GM21737 (cell line): ENCODE data around the gene PLEKHG7.

Experiments
- ATAC-seq: cut with Tn5 transposase; IDR thresholded peaks from one replicate; pipeline ENCODE4 v1.9.1; 2021; ENCODE audit warnings: mild to moderate bottlenecking, moderate library complexity; ENCODE audit not compliant: unreplicated experiment

PLEKHG7 gene

DNA sequence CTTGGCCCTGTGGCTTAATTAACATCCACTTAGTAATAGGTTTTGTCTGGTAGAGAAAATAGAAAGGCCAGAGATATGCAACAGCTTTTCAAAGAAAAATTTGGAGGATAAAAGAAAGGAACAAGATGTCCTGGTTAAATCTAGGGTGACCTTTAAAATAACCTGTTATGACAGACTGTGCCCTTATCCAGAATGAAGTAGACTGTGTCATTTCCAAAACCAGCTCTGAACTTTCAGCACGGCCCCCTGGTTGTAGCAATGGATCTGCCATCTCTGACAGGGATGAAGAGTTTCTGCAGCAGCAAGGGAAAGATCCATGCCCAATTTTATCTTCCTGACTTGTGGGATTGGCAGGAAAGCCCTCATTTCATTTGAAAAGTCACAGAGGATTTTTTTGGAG, 5.1 kb downstream of the PLEKHG7 start:
- ATAC-seq: no peak

DNA sequence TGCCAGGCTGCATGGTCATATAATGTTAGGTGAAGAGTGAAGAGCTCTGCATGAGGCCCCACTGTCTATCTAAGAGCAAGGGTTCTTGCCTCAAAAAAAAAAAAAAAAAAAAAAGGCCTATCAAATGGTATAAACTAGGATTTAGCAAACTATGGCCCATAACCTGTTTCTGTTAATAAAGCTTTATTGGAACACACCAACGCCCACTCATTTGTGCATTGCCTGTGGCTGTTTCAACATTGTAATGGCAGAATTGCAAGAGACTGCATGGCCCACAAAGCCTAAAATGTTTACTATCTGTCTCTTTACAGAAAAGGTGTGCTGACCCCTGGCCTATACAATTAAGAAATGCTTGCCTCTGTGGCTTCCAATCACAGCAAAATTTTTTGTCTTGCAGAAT, 12.8 kb downstream of the PLEKHG7 start:
- ATAC-seq: no peak

DNA sequence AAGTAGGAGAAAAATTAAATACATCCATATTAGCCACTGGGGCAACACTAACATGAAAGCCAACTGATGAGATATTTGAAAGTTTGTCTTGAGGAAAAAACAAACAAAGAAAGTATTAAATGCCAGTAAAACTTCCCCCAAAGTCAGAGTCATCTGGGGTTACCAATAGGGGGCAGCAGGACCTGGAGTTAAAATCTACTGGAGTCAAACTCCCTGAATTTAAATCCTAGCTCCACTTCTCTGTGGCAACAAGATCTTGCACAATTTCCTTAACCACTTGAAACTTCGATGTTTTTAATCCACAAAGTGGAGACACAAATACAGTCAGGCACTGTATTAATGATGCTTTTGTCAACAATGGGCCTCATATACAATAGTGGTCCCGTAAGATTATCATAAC, 14.4 kb downstream of the PLEKHG7 start:
- no peak for ATAC-seq

DNA sequence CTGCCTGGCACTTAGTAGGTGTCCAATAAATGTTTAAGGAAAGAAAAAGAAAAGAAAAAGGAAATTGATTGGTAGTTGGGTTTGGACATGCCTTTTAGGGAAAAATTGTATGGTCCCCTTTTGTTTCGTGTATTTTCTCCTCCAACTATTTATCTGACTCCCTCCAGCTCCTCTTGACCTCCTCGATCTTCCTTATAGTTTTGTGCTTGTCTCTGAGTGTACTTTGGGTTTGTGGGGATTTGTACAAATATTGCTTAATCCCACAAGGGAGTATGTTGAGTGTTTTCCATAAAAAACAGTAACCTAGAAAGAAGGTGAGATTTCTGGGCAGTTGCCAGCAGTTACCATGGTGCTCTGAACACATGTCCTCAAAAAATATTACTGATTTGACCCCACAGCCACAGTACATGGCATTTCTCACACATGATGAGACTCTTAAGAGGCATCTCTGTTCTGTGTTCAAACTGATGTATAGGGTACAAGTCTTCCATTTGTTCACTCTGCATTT, 15.7 kb downstream of the PLEKHG7 start:
- ATAC-seq: no peak

DNA sequence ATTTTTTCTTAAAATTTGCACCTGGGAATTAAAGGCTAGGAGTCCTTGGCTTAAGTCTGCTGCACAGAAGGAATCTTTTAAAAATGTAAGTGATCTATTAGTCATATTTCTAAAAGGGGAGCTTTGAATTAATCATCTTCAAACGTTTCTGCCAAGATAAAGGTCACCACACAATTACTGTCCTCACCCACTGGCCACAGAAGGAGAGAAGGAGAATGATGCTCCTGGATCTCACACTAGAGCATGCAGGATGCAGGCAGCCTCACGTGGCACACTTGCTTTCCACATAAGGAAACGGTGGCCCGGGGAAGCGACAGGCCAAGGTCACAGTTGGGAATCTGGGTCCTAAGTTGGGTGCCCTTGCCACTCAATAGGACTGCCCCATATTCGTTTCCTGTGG, 16.9 kb downstream of the PLEKHG7 start:
- ATAC-seq: no peak

DNA sequence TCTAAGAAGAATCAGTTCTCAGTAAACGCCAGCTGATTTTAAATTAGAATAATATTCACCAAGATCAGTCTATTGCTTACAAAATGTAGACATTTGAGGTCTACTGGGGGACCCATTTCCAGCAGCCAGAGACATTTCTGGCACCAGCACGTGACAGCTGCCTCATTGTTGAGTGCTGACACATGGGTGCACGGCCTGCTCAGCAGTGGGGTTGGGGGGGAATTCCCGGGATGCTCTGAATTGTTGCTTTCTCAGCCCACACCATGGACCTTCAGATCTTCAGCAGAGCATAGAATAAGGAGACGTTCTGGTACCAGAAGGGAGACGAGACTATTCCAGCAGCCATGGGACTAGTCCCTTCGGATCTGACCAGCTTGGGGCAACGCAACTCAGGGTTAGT, 18.3 kb downstream of the PLEKHG7 start:
- no peak for ATAC-seq

DNA sequence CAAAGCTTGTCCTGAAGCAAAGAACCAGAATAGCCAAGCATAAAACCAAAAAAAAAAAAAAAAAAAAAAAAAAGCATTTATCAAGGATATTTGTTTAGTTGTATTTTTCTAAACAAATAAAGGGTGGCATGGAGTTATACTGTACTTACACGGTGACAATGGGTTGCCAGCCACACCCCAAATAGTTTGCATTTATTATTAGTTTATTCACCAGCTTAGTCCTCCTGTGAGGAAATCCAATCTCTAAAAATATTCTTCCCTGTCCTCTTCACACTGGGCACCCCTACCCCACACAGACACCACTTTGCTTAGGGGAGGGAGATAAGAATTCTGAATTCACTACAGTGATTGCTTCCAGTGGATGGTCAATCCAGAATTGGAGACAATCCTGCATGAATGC, 18.9 kb downstream of the PLEKHG7 start:
- ATAC-seq: no peak

DNA sequence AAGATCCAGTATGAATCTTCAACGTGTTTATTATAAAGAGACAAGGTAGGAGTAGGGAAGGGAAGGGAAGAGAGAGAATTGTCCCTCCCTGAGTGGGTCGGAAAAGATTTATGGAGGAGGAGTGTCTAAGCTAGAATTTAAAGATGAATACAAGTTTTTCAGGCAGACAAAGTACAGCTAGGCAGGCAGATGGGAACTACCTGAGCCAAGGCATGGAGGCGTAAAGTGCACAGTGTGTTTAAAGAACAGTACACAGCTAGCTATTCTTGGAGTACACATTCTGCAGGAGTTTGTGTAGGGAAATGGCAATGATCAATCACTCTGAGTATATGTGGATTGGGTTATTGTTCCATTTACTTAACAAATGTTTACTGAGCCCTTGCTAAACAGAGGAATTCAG, 20.1 kb downstream of the PLEKHG7 start:
- ATAC-seq: no peak

DNA sequence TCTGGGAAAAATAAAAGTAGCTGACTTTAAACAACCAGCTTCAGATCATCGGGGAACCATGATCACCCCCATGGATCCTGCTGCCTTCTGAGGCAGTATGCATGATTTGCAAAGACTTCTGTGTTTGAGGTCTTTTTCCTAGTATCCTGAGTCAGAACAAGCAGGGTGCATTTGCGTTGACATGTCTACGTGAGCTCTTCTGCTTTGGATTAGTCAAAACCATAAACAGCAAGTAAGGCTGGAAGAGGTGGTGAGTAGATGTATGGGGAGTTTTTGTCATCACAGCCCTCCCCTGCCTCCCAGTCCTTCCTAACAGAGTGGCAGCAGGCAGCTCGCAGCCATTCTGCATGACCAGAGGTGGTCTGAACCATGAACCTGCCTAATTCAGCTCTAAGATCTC, 24.1 kb downstream of the PLEKHG7 start:
- ATAC-seq: no peak

DNA sequence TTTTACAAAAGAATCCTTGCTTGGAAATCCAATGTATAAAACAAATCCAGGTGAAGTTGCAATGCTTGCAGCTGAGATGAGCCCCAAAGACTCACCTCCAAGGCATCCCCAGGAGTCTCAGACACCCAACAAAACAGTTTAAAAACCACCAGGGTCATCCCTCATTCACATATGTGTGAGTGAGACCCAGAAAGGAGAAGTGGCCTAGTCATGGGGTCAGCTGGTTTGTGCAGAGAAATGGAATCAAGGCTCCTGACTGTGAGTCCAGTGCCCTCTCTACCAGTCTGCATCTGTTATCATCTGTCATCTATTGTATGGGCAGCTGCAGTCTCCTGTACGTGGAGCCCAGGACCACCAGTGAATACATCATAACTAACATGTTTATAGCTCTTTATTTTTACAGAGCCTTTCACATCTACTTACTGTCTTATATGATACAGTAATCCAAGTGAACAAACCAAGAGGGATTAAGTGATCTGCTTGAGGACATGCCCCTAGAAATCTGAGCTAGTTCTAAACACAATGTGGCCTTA, 27.1 kb downstream of the PLEKHG7 start:
- ATAC-seq: no peak

DNA sequence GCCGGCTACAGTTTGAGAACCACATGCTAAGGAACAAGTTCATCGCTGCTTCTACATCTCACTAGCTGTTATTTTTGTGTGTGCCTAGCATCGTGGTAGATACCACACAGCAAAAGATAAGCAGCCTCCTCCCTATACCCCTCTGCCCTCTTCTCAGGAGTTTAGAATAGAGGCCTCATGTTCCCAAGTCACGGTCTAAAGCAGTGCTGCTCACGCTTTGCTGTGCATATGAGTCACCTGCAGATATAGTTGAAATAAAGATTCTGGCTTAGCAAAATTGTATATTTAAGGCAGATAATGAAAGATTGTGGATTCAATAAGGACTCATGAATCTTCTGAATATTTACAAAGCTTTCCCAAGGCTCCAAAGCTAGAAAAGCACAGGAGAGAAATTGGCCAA, 28.0 kb downstream of the PLEKHG7 start:
- ATAC-seq: no peak

DNA sequence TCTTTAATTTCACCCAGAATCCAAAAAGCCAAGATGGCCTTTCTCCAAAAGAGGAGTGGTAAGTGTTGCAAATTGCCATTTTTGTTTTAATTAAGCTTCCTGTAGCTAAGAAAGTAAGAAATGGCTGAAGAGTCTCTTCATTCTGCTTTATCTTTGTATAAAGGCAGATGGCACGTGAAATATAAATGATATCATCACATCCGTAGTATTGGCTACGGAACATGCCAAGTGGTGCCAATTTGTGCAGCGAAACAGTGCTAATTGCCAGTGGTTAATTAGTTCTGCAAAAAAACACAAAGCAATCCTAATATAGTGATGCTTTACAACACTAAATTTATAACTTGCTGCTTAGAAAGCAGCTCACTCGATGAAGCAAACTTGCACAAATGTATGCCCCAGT, 29.4 kb downstream of the PLEKHG7 start:
- ATAC-seq: no peak

DNA sequence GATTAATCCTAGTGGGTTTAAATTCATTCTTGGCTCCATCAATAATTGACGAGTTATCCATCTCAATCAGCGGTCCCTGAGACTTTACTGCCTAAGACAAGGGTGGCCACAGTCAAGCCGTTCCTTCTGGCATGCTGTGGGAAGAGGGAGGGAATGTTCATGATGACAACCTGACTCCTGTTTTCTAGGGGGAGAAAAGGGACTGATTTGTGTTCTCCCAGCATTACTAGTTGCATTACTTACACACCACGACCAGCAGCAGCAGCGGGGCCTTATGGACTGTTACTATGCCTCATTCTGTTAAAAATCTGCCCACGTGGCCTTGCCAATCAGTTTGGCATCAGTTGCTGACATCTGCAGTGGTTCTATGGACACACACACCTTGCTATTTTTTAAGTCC, 29.9 kb downstream of the PLEKHG7 start:
- ATAC-seq: no peak

DNA sequence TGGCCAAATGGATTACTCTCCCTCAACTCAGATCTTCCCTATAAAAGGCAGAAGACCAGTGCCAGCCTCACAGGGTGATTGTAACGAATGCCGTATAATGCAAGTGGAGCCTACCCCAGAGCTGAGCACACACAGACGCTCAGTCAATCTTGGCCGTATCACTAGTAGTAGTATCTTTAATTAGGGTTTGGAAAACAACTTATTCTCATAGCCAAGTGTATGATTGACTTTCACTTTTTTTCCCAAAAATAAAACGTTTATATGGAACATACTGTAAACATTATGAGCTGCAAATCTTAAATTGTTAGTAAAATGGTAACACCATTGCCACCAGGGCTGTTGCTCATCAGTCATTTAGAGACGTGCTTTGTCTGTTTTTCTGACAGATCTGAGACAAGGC, 30.4 kb downstream of the PLEKHG7 start:
- ATAC-seq: no peak

DNA sequence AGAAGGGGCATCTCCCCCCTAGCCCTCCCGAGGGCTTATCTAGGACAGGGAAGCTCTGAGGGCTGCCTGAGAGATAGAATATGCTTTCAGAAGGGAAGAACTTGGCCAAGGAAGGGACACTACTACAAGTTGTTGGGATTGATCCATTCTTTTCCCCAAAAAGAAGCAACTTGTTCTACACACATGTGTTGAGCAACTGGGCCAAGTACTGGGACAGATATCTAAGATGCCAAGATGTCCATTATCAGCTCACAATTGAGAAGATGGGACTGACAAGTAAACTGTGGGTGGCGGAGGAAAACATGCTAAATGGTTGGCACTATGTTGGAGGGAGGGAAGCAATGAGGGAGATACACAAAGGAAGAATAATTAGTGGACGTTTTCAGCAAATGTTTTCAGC, 30.9 kb downstream of the PLEKHG7 start:
- ATAC-seq: no peak

DNA sequence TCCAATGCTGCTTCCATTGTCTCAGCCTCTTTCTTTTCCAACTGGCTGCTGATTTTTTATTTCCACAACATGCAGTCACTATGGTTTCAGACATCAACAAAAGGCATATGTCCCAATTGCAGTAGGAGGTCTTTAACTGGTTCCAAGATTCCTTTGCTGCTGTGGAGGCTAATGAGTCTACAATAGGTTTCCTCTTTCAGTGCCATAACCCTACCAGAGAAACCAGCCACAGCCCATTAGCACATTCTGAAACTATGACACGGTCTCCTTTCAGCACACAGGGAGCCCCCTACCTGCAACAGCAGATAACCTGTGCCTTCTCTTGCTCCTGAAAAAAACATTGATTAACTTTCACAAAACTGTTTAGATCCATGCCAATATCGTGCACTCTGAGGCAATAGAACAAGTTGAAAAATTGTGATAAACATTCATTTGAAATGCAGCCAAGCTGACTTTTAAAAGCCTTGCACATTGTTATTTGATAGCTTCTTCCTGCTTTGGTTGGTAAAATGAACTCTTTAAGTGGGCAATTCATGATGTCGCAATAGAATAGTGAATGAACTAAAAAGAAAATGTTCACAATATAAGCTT, 32.4 kb downstream of the PLEKHG7 start:
- ATAC-seq: no peak

DNA sequence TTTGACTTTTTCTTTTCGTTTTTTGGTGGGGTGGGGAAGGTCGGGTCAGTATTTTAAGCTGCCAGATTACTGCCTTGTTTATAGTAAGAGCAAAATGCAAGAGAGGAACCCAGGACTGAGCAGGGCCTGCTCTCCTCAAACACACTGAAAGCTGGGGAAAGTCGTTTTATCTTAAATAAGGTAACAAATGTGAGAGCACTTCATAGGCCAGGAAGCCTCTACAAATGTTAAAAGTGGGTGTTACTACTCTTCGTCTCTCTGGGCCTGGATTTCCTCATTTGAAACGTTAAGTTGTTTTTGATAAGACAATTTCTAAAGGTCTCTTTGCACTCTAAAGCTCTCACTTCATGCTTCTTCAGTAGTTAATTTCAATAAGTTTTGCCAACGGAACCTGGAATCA, 33.8 kb downstream of the PLEKHG7 start:
- no peak for ATAC-seq

DNA sequence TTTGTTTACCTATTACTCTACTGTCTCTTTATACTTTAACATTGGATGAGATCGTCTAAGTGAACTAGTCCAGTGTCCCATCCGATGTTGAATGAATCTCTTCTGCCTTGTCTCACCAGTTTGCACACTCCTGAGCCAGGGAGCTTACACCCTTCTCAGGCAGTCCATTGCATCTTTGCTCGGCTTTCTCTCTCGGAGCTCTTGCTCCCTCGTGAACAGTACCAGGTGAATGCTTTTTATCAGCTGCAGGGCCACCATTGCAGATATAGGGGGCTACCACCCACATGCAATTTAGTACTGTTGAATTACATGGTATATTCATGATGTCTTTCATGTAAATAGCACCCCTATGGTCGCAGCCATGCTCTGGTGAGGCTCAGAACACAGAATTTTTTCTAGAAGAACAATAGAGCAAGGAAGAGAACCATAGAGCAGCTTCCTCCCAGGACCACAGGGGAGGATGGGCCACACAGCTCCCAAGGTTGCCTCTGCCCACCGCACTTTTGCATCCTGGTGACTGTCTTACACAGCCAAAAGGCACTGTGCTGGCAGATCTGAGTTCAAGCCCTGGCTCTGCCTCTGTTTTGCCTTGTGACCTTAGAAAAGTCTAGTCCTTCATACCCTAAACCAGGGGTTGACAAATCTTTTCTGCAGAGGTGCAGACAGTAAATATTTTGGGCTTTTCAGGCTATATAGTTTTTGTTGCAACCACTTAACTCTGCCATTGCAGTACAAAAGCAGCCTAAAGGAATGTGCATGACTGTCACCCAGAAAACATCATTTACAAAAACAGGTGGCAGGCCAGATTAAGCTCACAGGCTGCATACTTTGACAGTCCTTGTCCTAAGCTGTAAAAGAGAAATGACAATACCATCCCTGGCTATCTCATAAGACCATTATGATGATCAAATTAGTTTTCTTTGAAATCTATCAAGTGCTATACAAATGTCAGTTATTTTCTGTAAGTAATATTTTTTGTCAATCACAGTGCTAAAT, 35.4 kb downstream of the PLEKHG7 start:
- ATAC-seq: no peak

DNA sequence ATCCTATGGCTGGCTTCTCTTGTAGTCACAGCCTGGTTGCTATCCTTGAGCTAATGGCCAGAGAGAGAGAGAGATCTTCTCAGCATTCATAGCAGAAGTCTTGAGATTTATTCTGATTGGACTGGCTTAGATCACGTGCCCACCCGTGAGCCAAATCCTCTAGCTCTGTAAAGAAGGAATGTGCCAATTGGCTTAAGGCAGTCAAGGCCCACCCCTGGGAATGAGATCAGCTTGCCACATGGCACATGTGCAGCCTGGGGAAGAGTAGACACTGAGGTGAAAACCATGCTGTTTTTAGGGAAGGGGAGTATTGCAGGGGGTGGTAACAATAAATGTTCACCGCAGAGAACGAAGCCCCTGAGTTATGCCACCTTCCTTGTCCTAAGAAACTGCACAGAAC, 36.3 kb downstream of the PLEKHG7 start:
- ATAC-seq: no peak

DNA sequence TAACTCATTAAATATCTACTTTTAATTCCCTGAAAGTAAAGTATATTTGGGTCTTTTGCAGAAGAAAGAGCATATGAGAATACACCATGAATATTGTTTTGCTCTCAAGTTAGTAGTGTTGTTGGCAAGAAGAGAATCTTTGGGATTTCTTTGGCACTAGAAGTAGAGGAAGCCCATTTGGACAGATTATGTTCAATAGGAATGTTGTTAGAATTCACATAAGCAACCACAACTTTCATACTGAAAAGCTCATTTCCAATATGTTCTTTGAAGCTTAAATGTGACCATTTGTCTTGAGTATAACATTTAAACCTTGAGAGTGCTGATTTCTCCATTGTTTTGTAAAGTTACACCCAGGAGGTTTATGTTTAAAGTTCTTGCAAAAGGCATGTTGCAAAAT, 37.6 kb downstream of the PLEKHG7 start:
- no peak for ATAC-seq

DNA sequence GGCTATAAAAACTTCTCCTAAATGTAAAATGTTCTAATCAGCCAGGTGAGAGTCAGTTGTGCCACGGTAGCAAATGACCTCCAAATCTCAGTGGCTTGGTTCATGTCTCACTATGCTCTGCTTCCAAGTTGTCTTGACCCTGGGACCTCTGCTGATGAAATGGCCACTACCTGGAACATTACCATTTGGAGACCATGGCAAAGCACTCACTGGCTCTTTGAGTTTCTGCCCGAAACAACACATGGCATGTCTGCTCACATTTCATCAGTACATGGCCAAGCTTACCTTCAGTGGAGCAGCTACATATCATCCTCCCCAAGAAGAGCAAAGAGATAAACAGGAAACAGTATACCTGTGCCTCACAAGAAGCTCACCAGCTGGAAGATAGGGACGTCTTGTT, 40.2 kb downstream of the PLEKHG7 start:
- ATAC-seq: no peak
